Loucy (cell line): Measurements from ENCODE around the gene POU4F3.
A peak's percentile ranks its signal among the peaks of the same experiment; 100 is the strongest.

Experiments
- H2AFZ ChIP-seq: fragments of 200-600 bp; sonication (generic); 2 replicates; pipeline ENCODE4 v1.6.0; 2016; ENCODE audit warnings: antibody characterized with exemption, mild to moderate bottlenecking, low read length, moderate library complexity
- H3F3A ChIP-seq: fragments of 200-600 bp; 2 replicates; pipeline ENCODE4 v1.6.0; 2016; ENCODE audit warnings: antibody characterized with exemption, low read depth, mild to moderate bottlenecking
- H3K27me3 ChIP-seq: fragments of 200-600 bp; sonication (generic); 2 replicates; pipeline ENCODE4 v1.6.1; 2014; ENCODE audit warnings: low read length, mild to moderate bottlenecking; ENCODE audit not compliant: insufficient read depth, poor library complexity, severe bottlenecking
- H3K36me3 ChIP-seq: fragments of 200-600 bp; sonication (generic); 2 replicates; pipeline ENCODE4 v1.6.1; 2016; ENCODE audit warnings: low read length; ENCODE audit not compliant: insufficient read depth
- H3K4me1 ChIP-seq: fragments of 200-600 bp; sonication (generic); 2 replicates; pipeline ENCODE4 v1.5.1; 2014; ENCODE audit warnings: low read length, mild to moderate bottlenecking; ENCODE audit not compliant: insufficient read depth, poor library complexity, severe bottlenecking
- H3K4me2 ChIP-seq: fragments of 200-600 bp; sonication (generic); 2 replicates; pipeline ENCODE4 v1.6.0; 2014; ENCODE audit warnings: antibody characterized with exemption, low read length, low read depth, mild to moderate bottlenecking; ENCODE audit not compliant: poor library complexity, severe bottlenecking
- H3K4me3 ChIP-seq: fragments of 200-600 bp; sonication (generic); 2 replicates; pipeline ENCODE4 v1.5.1; 2014; ENCODE audit warnings: low read length, mild to moderate bottlenecking, mixed read lengths; ENCODE audit not compliant: poor library complexity, severe bottlenecking
- H3K79me2 ChIP-seq: fragments of 200-600 bp; sonication (generic); 2 replicates; pipeline ENCODE4 v1.6.1; 2014; ENCODE audit warnings: low read length; ENCODE audit not compliant: insufficient read depth
- H3K9ac ChIP-seq: fragments of 200-600 bp; sonication (generic); 2 replicates; pipeline ENCODE4 v1.6.0; 2014; ENCODE audit warnings: mild to moderate bottlenecking, low read depth, low read length, moderate library complexity; ENCODE audit not compliant: poor library complexity, severe bottlenecking
- H3K9me2 ChIP-seq: fragments of 200-600 bp; sonication (generic); replicated peaks from 2 replicates; pipeline ENCODE4 v1.6.1; 2016; ENCODE audit warnings: low read depth, low read length, mixed read lengths
- H3K9me3 ChIP-seq: fragments of 200-600 bp; sonication (generic); 2 replicates; pipeline ENCODE4 v1.6.1; 2014; ENCODE audit warnings: mild to moderate bottlenecking, antibody characterized with exemption, low read length, low read depth; ENCODE audit not compliant: insufficient read depth
- H4K20me1 ChIP-seq: fragments of 200-600 bp; sonication (generic); 2 replicates; pipeline ENCODE4 v1.6.0; 2014; ENCODE audit warnings: antibody characterized with exemption, low read length, mild to moderate bottlenecking; ENCODE audit not compliant: insufficient read depth, poor library complexity, severe bottlenecking
- CTCF ChIP-seq: fragments of 200-600 bp; sonication (generic); conservative IDR thresholded peaks from 2 replicates; pipeline ENCODE4 v1.5.1; 2014; ENCODE audit warnings: mild to moderate bottlenecking, antibody characterized with exemption, low read length
- EZH2phosphoT487 ChIP-seq: fragments of 200-600 bp; IDR thresholded peaks from 2 replicates; pipeline ENCODE4 v1.6.1; 2018; ENCODE audit warnings: antibody characterized with exemption, mild to moderate bottlenecking, moderate library complexity, borderline replicate concordance

Gene POU4F3

GRCh38 chr5:146388386-146388785, 49.7 kb downstream of the POU4F3 start:
- Histone ChIP-seq H3K79me2 (no peaks in the 10 kb centered on the region), H4K20me1 (no peaks in the 10 kb centered on the region), H3F3A (no peaks in the 10 kb centered on the region), H3K9ac (no peak overlapping the region), H2AFZ (no peak overlapping the region), H3K4me1 (no peaks in the 10 kb centered on the region), H3K27me3 (no peaks in the 10 kb centered on the region), H3K36me3 (no peaks in the 10 kb centered on the region), H3K4me2 (no peak overlapping the region), H3K9me3 (no peaks in the 10 kb centered on the region), H3K4me3 (no peak overlapping the region), H3K9me2 (no peaks in the 10 kb centered on the region)
- TF ChIP-seq CTCF (no peak), EZH2phosphoT487 (no peak)

GRCh38 chr5:146390469-146390868, 51.8 kb downstream of the POU4F3 start:
- no peaks in the 10 kb centered on the region for H4K20me1 ChIP-seq
- no peaks in the 10 kb centered on the region for H3K9me2 ChIP-seq
- no peak overlapping the region for H3K4me3 ChIP-seq
- no peaks in the 10 kb centered on the region for H3K36me3 ChIP-seq
- H3K9ac ChIP-seq, result no peak overlapping the region
- no peaks in the 10 kb centered on the region for H3K79me2 ChIP-seq
- TF ChIP-seq EZH2phosphoT487 (no peak), CTCF (peak; percentile 61)
- no peak overlapping the region for H3K4me2 ChIP-seq
- H3F3A ChIP-seq, result no peaks in the 10 kb centered on the region
- no peaks in the 10 kb centered on the region for H3K27me3 ChIP-seq
- H3K4me1 ChIP-seq, result no peaks in the 10 kb centered on the region
- H3K9me3 ChIP-seq, result no peaks in the 10 kb centered on the region
- H2AFZ ChIP-seq, result no peak overlapping the region
